ENCODE measurements around the gene CASP4. TPM values are rescaled to one million over a fixed set of nuclear protein-coding genes. Genes with fewer than 3 reads are reported as not detected.

The CASP4 gene
- total RNA-seq, 1 experiment from 2014 or later: 21.1 TPM

GRCh38 chr11:104970756-104971155, 2.4 kb upstream of the CASP4 start:
- no peak overlapping the region for H3K9ac ChIP-seq (ENCODE audit: low read length)
- H3K27ac ChIP-seq (ENCODE audit: low read depth, low read length): no peak overlapping the region
- no peak overlapping the region for H2AFZ ChIP-seq (ENCODE audit: low read depth, low read length, poor library complexity, severe bottlenecking)
- no peaks in the 10 kb centered on the region for H3K9me3 ChIP-seq (ENCODE audit: control insufficient read depth in 1 of 2, insufficient read depth in 1 of 2, low read depth in 1 of 2, low read length in 2 of 2)
- H3K4me2 ChIP-seq (ENCODE audit: low read length): no peak overlapping the region
- peaks cover 8 to 24% of the 10 kb centered on the region in 2 experiments for H3K4me1 ChIP-seq (ENCODE audit: control insufficient read depth in 1 of 2, insufficient read depth in 2 of 2, low read length in 2 of 2)
- ChIA-PET POLR2A (no interaction called here), RAD21 (ENCODE audit: low non-redundant PET in 1 of 2, low total read pairs in 2 of 2, uncharacterized antibody in 2 of 2, unreplicated experiment in 2 of 2) (no interaction called here), CTCF (no interaction called here)
- no peaks in the 10 kb centered on the region for H4K20me1 ChIP-seq (ENCODE audit: insufficient read depth)
- H3K4me3 ChIP-seq (replicated peaks in 1 of 2; ENCODE audit: low read depth in 1 of 2, low read length in 2 of 2): no peak overlapping the region
- no peaks in the 10 kb centered on the region for H3K9me2 ChIP-seq (ENCODE audit: insufficient read depth)
- ATAC-seq: no peak
- no peaks in the 10 kb centered on the region for H3K79me2 ChIP-seq (ENCODE audit: insufficient read depth, low read length)
- TF ChIP-seq FOSL1 (IDR thresholded peaks at IDR 0.05; ENCODE audit: low read depth): no peak
- no peak for TF ChIP-seq ZFX (IDR thresholded peaks at IDR 0.05)
- TF ChIP-seq SP1 (IDR thresholded peaks at IDR 0.05; ENCODE audit: low read depth): no peak
- no peaks in the 10 kb centered on the region for H3K36me3 ChIP-seq (ENCODE audit: control insufficient read depth in 1 of 2, insufficient read depth in 2 of 2, low read length in 2 of 2)
- no peak for DNase-seq (ENCODE audit: low read depth, low spot score)
- no TSS peak for BruUV-seq (replicated peaks)
- intact Hi-C loops (cut with micrococcal nuclease): no loop called here
- H3K27me3 ChIP-seq (ENCODE audit: insufficient read depth, low read length): no peaks in the 10 kb centered on the region

- no peaks in the 10 kb centered on the region for H3K9me3 ChIP-seq (ENCODE audit: control insufficient read depth in 1 of 2, insufficient read depth in 1 of 2, low read depth in 1 of 2, low read length in 2 of 2)
- no TSS peak for BruUV-seq (replicated peaks)
- TF ChIP-seq POLR2A (IDR thresholded peaks at IDR 0.05; ENCODE audit: borderline replicate concordance, extremely low read depth, insufficient read depth, insufficient read length) (no peak), CTCF (IDR thresholded peaks at IDR 0.05 in 2 of 3, conservative IDR thresholded peaks at IDR 0.05 in 1 of 3; ENCODE audit: borderline replicate concordance in 1 of 3, insufficient read depth in 1 of 3, low read depth in 2 of 3, low read length in 2 of 3) (no peak), ZBTB33 (IDR thresholded peaks at IDR 0.05; ENCODE audit: extremely low read depth, insufficient replicate concordance, low read length) (no peak), ZFX (IDR thresholded peaks at IDR 0.05) (no peak), TCF7L2 (IDR thresholded peaks at IDR 0.05; ENCODE audit: borderline replicate concordance, extremely low read depth, insufficient read depth, insufficient read length) (no peak), FOSL1 (IDR thresholded peaks at IDR 0.05; ENCODE audit: low read depth) (no peak), EGR1 (IDR thresholded peaks at IDR 0.05; ENCODE audit: low read depth) (no peak), SIN3A (IDR thresholded peaks at IDR 0.05; ENCODE audit: low read depth) (no peak; the same call in 1 of the 2 replicates), JUND (IDR thresholded peaks at IDR 0.05) (no peak), POLR2AphosphoS5 (IDR thresholded peaks at IDR 0.05; ENCODE audit: low read depth, low read length) (no peak), YY1 (IDR thresholded peaks at IDR 0.05; ENCODE audit: extremely low read depth, insufficient replicate concordance, low read depth, low read length) (no peak), CBX3 (IDR thresholded peaks at IDR 0.05; ENCODE audit: low read depth) (no peak), RAD21 (IDR thresholded peaks at IDR 0.05; ENCODE audit: low read depth) (no peak), EZH2phosphoT487 (IDR thresholded peaks at IDR 0.05; ENCODE audit: borderline replicate concordance) (no peak), SP1 (IDR thresholded peaks at IDR 0.05; ENCODE audit: low read depth) (no peak), CEBPB (IDR thresholded peaks at IDR 0.05; ENCODE audit: low read depth) (no peak)
- no peaks in the 10 kb centered on the region for H4K20me1 ChIP-seq (ENCODE audit: insufficient read depth)
- intact Hi-C loops (cut with micrococcal nuclease): no loop called here
- ChIA-PET POLR2A (interaction anchor here (1.3 kb wide), 1 partner anchor 12 kb away, joined by 3 read pairs; no protein-coding TSS in a partner anchor), RAD21 (ENCODE audit: low non-redundant PET in 1 of 2, low total read pairs in 2 of 2, uncharacterized antibody in 2 of 2, unreplicated experiment in 2 of 2) (no interaction called here), CTCF (no interaction called here)
- ATAC-seq (peak; percentile 55), DNase-seq (ENCODE audit: low read depth, low spot score) (no peak)
- H3K9ac ChIP-seq (ENCODE audit: low read length): peak overlapping the region; percentile 67
- peak overlapping the region; percentile 93 for H2AFZ ChIP-seq (ENCODE audit: low read depth, low read length, poor library complexity, severe bottlenecking)
- no peaks in the 10 kb centered on the region for H3K79me2 ChIP-seq (ENCODE audit: insufficient read depth, low read length)
- H3K4me2 ChIP-seq (ENCODE audit: low read length): peak overlapping the region; percentile 81
- H3K27me3 ChIP-seq (ENCODE audit: insufficient read depth, low read length): no peaks in the 10 kb centered on the region
- no peak overlapping the region for H3K27ac ChIP-seq (ENCODE audit: low read depth, low read length)
- H3K4me1 ChIP-seq (ENCODE audit: control insufficient read depth in 1 of 2, insufficient read depth in 2 of 2, low read length in 2 of 2): peaks cover 8 to 26% of the 10 kb centered on the region in 2 experiments
- no peaks in the 10 kb centered on the region for H3K9me2 ChIP-seq (ENCODE audit: insufficient read depth)
- H3K36me3 ChIP-seq (ENCODE audit: control insufficient read depth in 1 of 2, insufficient read depth in 2 of 2, low read length in 2 of 2): no peaks in the 10 kb centered on the region
- peak overlapping the region; percentile 53 to 64; a peak in 3 of 4 replicates for H3K4me3 ChIP-seq (replicated peaks in 1 of 2; ENCODE audit: low read depth in 1 of 2, low read length in 2 of 2)
Measured at GRCh38 chr11:104968856-104969776, 742 bp upstream of the CASP4 start.
